Body of pancreas (tissue), 4 donors: ENCODE data around the gene FOXJ2. TPM values are rescaled to one million over a fixed set of nuclear protein-coding genes. Genes with fewer than 3 reads are reported as not detected.
"Not testable (repeated sequence)": the region's sequence is repeated elsewhere in the genome, so short reads cannot be mapped to it uniquely, and the experiment has no call there.

ENCODE experiments used
- ATAC-seq: fragments of 150-250 bp; one replicate; pipeline ENCODE4 v1.9.1; 2016
- DNase-seq, 4 donors: peaks; one replicate each; pipeline ENCODE4 v3.0.0-alpha.2; 2019
- H3K27ac ChIP-seq, 4 donors: fragments of 200-600 bp; sonication (generic); 1 replicate in 3 of 4; 2 replicates in 1 of 4; pipeline versions ENCODE4 v1.5.1 to v1.6.1; 2016 to 2019; ENCODE audit warnings: mild to moderate bottlenecking in 1 of 4, mixed read lengths in 1 of 4, moderate library complexity in 1 of 4
- H3K27me3 ChIP-seq, 2 donors: fragments of 200-600 bp; sonication (generic); one replicate each; pipeline ENCODE4 v1.6.0; 2016; ENCODE audit warnings: mild to moderate bottlenecking in 1 of 2
- H3K36me3 ChIP-seq, 2 donors: fragments of 200-600 bp; sonication (generic); replicated peaks in 1 of 2; 2 replicates each; pipeline ENCODE4 v1.5.1; 2016; ENCODE audit warnings: low read depth in 2 of 2; ENCODE audit not compliant: insufficient read depth in 1 of 2
- H3K4me1 ChIP-seq: fragments of 200-600 bp; sonication (generic); one replicate; pipeline ENCODE4 v1.6.0; 2016
- H3K4me3 ChIP-seq, 2 donors: fragments of 200-600 bp; sonication (generic); 1 replicate in 1 of 2; 2 replicates in 1 of 2; pipeline ENCODE4 v1.5.1; 2016 to 2019
- H3K9me3 ChIP-seq, 3 donors: fragments of 200-600 bp; sonication (generic); 1 replicate in 2 of 3; 2 replicates in 1 of 3; pipeline ENCODE4 v1.5.1; 2016
- POLR2A ChIP-seq, 3 donors: fragments of 450-650 bp; IDR thresholded peaks; one replicate each; pipeline ENCODE4 v1.6.1; 2016; ENCODE audit warnings: antibody characterized with exemption in 3 of 3, mild to moderate bottlenecking in 2 of 3
- WGBS, 2 donors: methylation state at CpG; one replicate each; pipeline ENCODE4 v1.1.5; 2017; 5-methylcytosine and 5-hydroxymethylcytosine counted together
- intact Hi-C: fragments of 100-400 bp; cut with DNase I; formaldehyde crosslinking; loops from one replicate; pipeline ENCODE4 v1.15.1; 2023
- total RNA-seq, 2 donors: library from RNA; depleted of rRNA; stranded (reverse); fragments of >200 nt; gene quantifications; one replicate each; pipeline ENCODE4 v1.1.0, GENCODE V29; 2016
- TF ChIP-seq, protein P1 (sequence below), 7 experiments: fragments of 450-650 bp in 4 of 7; fragments of 200-600 bp in 3 of 7; sonication (generic) in 3 of 7; IDR thresholded peaks; one replicate each; pipeline ENCODE4 v1.5.1; 2016 to 2019; ENCODE audit warnings: antibody characterized with exemption in 7 of 7

FOXJ2 gene
- total RNA-seq, 2 donors from 2014 or later: 7.5 to 11.9 TPM

DNA sequence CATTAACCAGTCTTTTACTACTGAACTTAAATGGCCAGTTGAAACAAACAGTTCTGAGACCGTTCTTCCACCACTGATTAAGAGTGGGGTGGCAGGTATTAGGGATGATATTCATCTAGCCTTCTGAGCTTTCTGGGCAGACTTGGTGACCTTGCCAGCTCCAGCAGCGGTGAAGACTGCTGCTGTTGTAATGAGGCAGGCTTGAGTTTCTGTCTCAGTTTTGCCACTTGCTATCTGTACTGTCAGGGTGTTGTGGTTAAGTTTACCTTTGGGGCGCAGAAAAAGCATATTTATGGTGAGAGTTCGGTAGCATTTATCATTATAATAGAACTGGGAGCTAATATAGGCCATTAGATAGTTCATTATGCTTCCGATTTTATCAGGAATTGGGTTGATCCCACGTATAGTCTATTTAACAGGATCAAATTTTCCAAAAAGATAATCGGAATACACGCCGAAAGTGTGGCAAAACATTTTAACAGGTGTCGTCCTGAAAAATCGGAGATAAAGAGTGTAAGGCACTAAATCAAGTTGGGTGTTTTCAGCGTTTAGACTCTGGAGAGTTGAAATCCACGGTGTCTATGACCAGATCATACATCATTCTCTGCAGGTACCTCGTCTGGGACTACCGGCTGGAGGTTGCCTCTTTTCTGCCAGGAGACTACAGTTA, 48.9 kb downstream of the FOXJ2 start:
- Histone ChIP-seq H3K27ac (peak overlapping the region; percentile 88 to 96 (median 94)), H3K36me3 (no peaks in the 10 kb centered on the region), H3K9me3 (no peaks in the 10 kb centered on the region), H3K4me3 (peak overlapping the region; percentile 60 to 95), H3K4me1 (peaks cover 49% of the 10 kb centered on the region), H3K27me3 (no peaks in the 10 kb centered on the region)
- ATAC-seq (peak; percentile 17), DNase-seq (peak in 3 of 4 donors; percentile 29 to 40 (median 40))
- TF ChIP-seq, protein P1, sequence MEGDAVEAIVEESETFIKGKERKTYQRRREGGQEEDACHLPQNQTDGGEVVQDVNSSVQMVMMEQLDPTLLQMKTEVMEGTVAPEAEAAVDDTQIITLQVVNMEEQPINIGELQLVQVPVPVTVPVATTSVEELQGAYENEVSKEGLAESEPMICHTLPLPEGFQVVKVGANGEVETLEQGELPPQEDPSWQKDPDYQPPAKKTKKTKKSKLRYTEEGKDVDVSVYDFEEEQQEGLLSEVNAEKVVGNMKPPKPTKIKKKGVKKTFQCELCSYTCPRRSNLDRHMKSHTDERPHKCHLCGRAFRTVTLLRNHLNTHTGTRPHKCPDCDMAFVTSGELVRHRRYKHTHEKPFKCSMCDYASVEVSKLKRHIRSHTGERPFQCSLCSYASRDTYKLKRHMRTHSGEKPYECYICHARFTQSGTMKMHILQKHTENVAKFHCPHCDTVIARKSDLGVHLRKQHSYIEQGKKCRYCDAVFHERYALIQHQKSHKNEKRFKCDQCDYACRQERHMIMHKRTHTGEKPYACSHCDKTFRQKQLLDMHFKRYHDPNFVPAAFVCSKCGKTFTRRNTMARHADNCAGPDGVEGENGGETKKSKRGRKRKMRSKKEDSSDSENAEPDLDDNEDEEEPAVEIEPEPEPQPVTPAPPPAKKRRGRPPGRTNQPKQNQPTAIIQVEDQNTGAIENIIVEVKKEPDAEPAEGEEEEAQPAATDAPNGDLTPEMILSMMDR (IDR thresholded peaks at IDR 0.05): peak in 1 of 7 experiments; percentile 1
- TF ChIP-seq POLR2A (IDR thresholded peaks at IDR 0.05): no peak
- WGBS, 2 donors: 0 to 1% methylated on average over 15 of the region's 15 CpGs
- intact Hi-C loops: no loop called here

DNA sequence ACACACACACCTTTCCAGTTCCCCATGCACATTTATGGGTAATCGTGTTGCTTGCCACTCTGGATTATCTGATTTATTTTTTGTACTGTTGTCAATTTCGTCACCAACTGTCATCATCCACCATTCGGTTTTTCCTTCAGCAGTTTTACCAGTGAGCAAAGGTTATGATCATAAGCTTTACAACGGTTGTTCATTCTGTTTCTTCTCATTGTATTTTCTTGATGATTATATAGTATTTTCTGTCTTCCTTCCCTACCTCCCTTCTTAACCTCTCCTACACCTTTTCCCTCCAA, 50.2 kb downstream of the FOXJ2 start:
- 1 to 3% methylated on average over 4 of the region's 4 CpGs for WGBS, 2 donors
- peaks cover 56% of the 10 kb centered on the region for H3K4me1 ChIP-seq

DNA sequence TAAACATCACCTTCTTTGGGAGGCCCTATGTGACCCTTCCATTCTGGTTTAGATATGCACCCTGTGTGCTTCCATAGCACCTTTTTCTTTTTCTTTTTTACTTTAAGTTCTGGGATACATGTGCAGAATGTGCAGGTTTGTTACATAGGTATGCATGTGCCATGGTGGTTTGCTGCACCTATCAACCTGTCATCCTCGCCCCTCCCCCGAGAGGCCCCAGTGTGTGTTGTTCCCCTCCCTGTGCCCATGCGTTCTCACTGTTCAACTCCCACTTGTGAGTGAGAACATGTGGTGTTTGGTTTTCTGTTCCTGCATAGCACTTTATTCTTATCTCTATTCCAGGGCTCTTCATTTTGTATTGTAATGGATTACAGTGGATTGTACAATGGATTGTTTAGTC, 51.8 kb downstream of the FOXJ2 start:
- H3K27me3 ChIP-seq, H3K27ac ChIP-seq, H3K36me3 ChIP-seq, H3K4me3 ChIP-seq, intact Hi-C loops, ATAC-seq, H3K9me3 ChIP-seq: not testable (repeated sequence)
- peaks cover 55% of the 10 kb centered on the region for H3K4me1 ChIP-seq
- peak in 1 of 4 donors; percentile 17 for DNase-seq
- WGBS, 2 donors: 28 to 34% methylated on average over 3 of the region's 3 CpGs

More for the DNA sequence above, 50.2 kb downstream of the FOXJ2 start:
- Histone ChIP-seq H3K36me3 (no peaks in the 10 kb centered on the region), H3K27me3 (no peaks in the 10 kb centered on the region), H3K4me3 (peak overlapping the region; percentile 60 to 95), H3K27ac (peak overlapping the region; percentile 88 to 96 (median 94)), H3K9me3 (no peaks in the 10 kb centered on the region)
- no peak for DNase-seq
- intact Hi-C loops: no loop called here
- no peak for ATAC-seq
- no peak for TF ChIP-seq POLR2A (IDR thresholded peaks at IDR 0.05)
- TF ChIP-seq, protein P1 (IDR thresholded peaks at IDR 0.05): no peak

DNA sequence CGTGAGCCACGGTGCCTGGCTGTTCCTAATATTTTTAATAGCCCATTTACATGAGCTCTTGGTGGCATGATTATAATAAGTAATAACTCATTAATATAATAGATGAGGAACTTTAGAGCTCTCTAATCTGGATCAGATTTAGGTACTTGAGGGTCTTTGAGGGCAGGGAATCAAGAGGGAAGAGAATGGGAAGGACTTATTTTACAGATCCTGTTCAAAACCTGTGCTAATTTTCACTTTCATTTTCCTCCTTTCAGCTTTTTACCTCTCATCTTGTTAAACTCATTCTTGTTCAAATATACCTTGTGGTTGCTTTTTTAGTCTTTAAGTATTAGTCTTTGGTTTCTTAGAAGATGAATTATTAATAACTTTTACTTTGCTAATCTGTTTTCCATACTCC, 55.1 kb downstream of the FOXJ2 start:
- no peak for TF ChIP-seq POLR2A (IDR thresholded peaks at IDR 0.05)
- TF ChIP-seq, protein P1 (IDR thresholded peaks at IDR 0.05): no peak
- Histone ChIP-seq H3K4me1 (peaks cover 44% of the 10 kb centered on the region), H3K27me3 (no peaks in the 10 kb centered on the region), H3K27ac (no peak overlapping the region), H3K9me3 (no peaks in the 10 kb centered on the region), H3K36me3 (peaks cover 0 to 16% of the 10 kb centered on the region in 2 donors), H3K4me3 (no peak overlapping the region)
- intact Hi-C loops: no loop called here
- 74 to 89% methylated on average over 2 of the region's 2 CpGs for WGBS, 2 donors
- DNase-seq (no peak), ATAC-seq (no peak)

DNA sequence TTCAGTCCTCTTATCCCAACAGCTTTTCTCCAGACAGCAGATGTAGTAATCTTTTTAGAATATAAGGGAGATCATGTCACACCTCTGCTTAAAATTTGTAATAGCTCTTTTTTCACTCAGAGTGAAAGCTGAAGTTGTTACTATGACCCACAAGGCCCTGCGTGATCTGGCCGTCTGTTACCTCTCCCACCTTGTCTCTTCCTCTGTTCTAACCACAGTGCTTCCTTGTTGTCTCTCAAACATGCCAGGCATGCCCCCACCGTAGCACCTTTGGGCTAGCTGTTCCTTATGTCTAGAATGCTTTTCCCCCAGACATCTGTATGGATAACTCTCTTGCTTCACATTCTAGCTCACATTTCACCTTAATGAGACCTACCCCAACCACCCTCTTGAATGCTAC, 56.1 kb downstream of the FOXJ2 start:
- TF ChIP-seq, protein P1 (IDR thresholded peaks at IDR 0.05): no peak
- TF ChIP-seq POLR2A (IDR thresholded peaks at IDR 0.05): no peak
- Histone ChIP-seq H3K27me3 (no peaks in the 10 kb centered on the region), H3K27ac (no peak overlapping the region), H3K9me3 (no peaks in the 10 kb centered on the region), H3K4me1 (peaks cover 34% of the 10 kb centered on the region), H3K4me3 (no peak overlapping the region), H3K36me3 (peaks cover 0 to 24% of the 10 kb centered on the region in 2 donors)
- intact Hi-C loops: no loop called here
- WGBS, 2 donors: 36 to 42% methylated on average over 3 of the region's 3 CpGs
- no peak for ATAC-seq
- peak in 1 of 4 donors; percentile 10 for DNase-seq

DNA sequence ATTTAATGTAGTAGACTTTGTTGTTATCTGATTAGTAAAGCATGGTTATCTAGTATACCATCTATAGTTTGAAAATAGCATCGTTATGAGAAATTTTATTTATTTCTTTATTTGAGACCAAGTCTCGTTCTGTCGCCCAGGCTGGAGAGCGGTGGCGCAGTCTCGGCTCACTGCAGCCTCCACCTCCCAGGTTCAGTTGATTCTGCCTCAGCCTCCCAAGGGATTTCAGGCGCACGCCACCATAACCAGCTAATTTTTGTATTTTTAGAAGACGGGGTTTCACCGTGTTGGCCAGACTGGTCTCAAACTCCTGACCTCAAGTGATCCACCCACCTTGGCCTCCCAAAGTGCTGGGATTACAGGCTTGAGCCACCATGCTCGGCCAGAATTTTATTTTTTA, 56.8 kb downstream of the FOXJ2 start:
- peaks cover 2 to 27% of the 10 kb centered on the region in 2 donors for H3K36me3 ChIP-seq
- H3K9me3 ChIP-seq, H3K4me3 ChIP-seq, H3K27ac ChIP-seq, DNase-seq, H3K27me3 ChIP-seq, intact Hi-C loops, ATAC-seq: not testable (repeated sequence)
- 88 to 89% methylated on average over 11 of the region's 11 CpGs for WGBS, 2 donors
- peaks cover 27% of the 10 kb centered on the region for H3K4me1 ChIP-seq
